Astrocyte of the spinal cord (primary cell): ENCODE data around the gene GALNT18.

Source experiments
- DNase-seq: peaks from one replicate; pipeline ENCODE4 v3.0.0; 2011; ENCODE audit warnings: low read depth, low spot score
- H3K4me3 ChIP-seq: 2 replicates; pipeline ENCODE4 v1.5.1; 2011; ENCODE audit warnings: low read depth, mild to moderate bottlenecking, low read length, moderate library complexity
- CTCF ChIP-seq: IDR thresholded peaks from 2 replicates; pipeline ENCODE4 v1.5.1; 2012; ENCODE audit warnings: low read depth, mild to moderate bottlenecking, low read length, inconsistent platforms
- in situ Hi-C: cut with HindIII; loops from 2 replicates; pipeline ENCODE4 v1.10.0; 2017; ENCODE audit warnings: low sequenced_read_pairs

GALNT18 gene

GRCh38 chr11:11441516-11441915 lies 180.3 kb downstream of the GALNT18 start:
- no peak overlapping the region for H3K4me3 ChIP-seq
- in situ Hi-C loops, result no loop called here
- no peak for TF ChIP-seq CTCF
- DNase-seq, result no peak

DNA sequence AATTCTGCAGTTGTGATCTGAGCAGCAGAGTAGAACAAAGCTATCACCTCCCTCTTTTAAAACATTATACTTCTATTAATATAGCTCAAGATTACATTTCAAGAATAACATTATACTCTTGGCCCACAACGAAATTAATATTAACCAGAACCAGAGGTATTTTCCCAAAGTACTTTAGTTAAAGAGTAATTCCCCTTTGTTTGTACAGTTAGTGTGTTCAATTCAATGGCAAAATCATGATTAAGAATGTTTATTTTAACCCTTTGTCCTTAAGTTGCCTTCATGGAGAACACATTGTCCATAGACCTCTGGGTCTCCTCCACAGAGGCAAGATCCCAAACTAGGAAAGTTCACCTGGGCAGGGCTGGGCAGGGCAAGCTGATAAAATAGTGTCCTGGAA lies 180.7 kb downstream of the GALNT18 start:
- DNase-seq, result no peak
- H3K4me3 ChIP-seq, result no peak overlapping the region
- no peak for TF ChIP-seq CTCF
- in situ Hi-C loops, result no loop called here

- H3K4me3 ChIP-seq, result no peak overlapping the region
- in situ Hi-C loops, result no loop called here
- no peak for TF ChIP-seq CTCF
- no peak for DNase-seq
These were observed 181.7 kb downstream of the GALNT18 start for GRCh38 chr11:11440144-11440543.

DNA sequence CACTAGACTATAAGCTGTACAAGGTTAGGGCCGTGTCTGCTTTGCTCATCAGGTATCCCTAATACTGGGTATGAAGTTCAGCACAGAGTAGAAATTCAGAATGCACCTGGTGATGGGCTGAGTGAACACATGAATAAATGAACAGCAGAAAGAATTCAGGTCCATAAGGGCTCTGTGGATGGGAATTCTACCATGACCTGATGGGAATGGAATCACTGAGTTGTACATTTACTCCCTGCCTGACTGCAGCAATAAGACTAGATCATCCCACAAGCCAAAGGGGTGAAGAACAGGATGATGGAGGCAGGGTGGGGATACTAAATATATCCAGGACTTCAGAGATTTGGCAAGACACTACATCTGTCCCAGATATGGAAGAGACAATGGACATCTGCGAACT lies 182.2 kb downstream of the GALNT18 start:
- DNase-seq, result no peak
- no peak for TF ChIP-seq CTCF
- in situ Hi-C loops, result no loop called here
- no peak overlapping the region for H3K4me3 ChIP-seq

GRCh38 chr11:11436715-11437313 lies 185.0 kb downstream of the GALNT18 start:
- in situ Hi-C loops, result no loop called here
- TF ChIP-seq CTCF, result no peak
- H3K4me3 ChIP-seq, result no peak overlapping the region
- no peak for DNase-seq

DNA sequence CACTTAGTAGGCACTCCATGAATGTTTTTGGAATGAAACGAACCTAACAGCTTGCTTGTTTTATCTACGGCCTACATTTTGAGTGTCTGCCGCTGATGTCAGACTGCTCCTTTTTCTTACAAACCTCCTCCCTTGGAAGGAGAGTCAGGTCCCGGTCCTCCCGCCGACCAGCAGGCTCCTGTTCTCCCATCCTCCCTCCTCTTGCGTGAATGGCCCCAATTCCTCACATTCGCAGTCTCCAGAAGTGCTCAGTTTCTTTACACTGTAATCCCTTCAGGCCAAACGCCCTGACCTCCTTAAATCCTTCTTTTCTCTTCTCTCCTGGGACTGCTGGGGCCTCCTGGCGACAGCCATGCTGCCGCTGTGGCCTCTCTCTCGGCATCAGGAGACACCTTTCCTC lies 186.2 kb downstream of the GALNT18 start:
- in situ Hi-C loops, result no loop called here
- H3K4me3 ChIP-seq, result no peak overlapping the region
- no peak for DNase-seq
- TF ChIP-seq CTCF, result no peak

DNA sequence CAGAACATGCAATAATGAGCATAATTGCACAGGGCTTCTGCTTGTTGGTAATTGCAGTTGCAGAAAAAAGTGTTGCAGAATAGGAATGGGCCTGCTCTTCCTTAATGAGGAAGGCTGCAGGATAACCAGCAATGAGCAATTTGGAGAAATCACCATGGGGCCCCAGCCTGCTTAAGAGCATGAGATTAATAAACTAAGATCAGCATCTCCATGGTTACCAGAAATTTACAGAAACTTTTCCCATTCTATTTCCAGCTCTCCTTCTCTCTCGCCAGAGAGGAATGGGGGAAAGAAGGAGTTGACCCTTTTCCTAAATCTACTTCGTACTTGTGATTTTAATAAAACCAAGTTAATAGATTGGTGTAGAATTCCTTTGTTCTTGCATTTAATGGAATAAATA lies 187.8 kb downstream of the GALNT18 start:
- H3K4me3 ChIP-seq, result no peak overlapping the region
- in situ Hi-C loops, result no loop called here

More for the DNA sequence above, 187.8 kb downstream of the GALNT18 start:
- no peak for TF ChIP-seq CTCF
- DNase-seq, result no peak
